GM10248 (cell line): ENCODE data around the gene SETD1B.

Experiments used
- CTCF ChIA-PET: fragments of 300-600 bp; sonication (Branson Sonifier 250); formaldehyde crosslinking; extraction: SDS; loops from one replicate; lab custom pipeline; 2021; ENCODE audit warnings: antibody characterized with exemption; lab: Yijun Ruan, JAX
- POLR2A ChIA-PET: fragments of 350-650 bp; sonication (Branson Sonifier 250); formaldehyde crosslinking; extraction: SDS; loops from one replicate; lab custom pipeline; 2020; ENCODE audit warnings: antibody characterized with exemption; lab: Yijun Ruan, JAX
- DNase-seq: peaks from one replicate; pipeline ENCODE4 v3.0.0; 2012; ENCODE audit errors: extremely low spot score
- CTCF ChIP-seq: IDR thresholded peaks from 2 replicates; pipeline ENCODE4 v1.5.1; 2012; ENCODE audit warnings: mild to moderate bottlenecking, low read depth; ENCODE audit errors: extremely low read depth, missing control alignments, control extremely low read depth

Gene SETD1B

GRCh38 chr12:121793838-121794533, 9.8 kb upstream of the SETD1B start:
- peak; percentile 88 for DNase-seq
- CTCF ChIA-PET: interaction anchor here (0.5 to 14.7 kb wide), 94 partner anchors 14 to 676 kb away, joined by 3 to 565 read pairs (median 4); partner anchors contain the start of genes CFAP251, HPD, MORN3 and ORAI1
- POLR2A ChIA-PET: interaction anchor here (0.5 to 3.8 kb wide), 8 partner anchors 9 to 1414 kb away, joined by 3 to 22 read pairs (median 4); partner anchors contain the start of gene PSMD9
- peak; percentile 100 for TF ChIP-seq CTCF

- ChIA-PET POLR2A (interaction anchor here (0.5 to 3.8 kb wide), 9 partner anchors 8 to 1413 kb away, joined by 3 to 22 read pairs (median 4); partner anchors contain the start of gene PSMD9), CTCF (interaction anchor here (0.5 to 14.7 kb wide), 92 partner anchors 13 to 676 kb away, joined by 3 to 565 read pairs (median 4); partner anchors contain the start of genes CFAP251, HPD, MORN3 and ORAI1)
- DNase-seq: no peak
- TF ChIP-seq CTCF: no peak
Measured at GRCh38 chr12:121794534-121795033, 9.2 kb upstream of the SETD1B start.

- DNase-seq: peak; percentile 77
- peak; percentile 98 for TF ChIP-seq CTCF
- POLR2A ChIA-PET: interaction anchor here (0.5 to 3.8 kb wide), 6 partner anchors 13 to 1223 kb away, joined by 3 to 22 read pairs (median 4); partner anchors contain the start of gene PSMD9
- CTCF ChIA-PET: interaction anchor here (0.9 to 14.7 kb wide), 58 partner anchors 13 to 445 kb away, joined by 3 to 565 read pairs (median 6); partner anchors contain the start of genes CFAP251, HPD, MORN3 and PSMD9
Measured at GRCh38 chr12:121795034-121795968, 8.5 kb upstream of the SETD1B start.

- no peak for DNase-seq
- POLR2A ChIA-PET: interaction anchor here (0.6 to 3.8 kb wide), 3 partner anchors 14 to 238 kb away, joined by 4 to 22 read pairs (median 13); no protein-coding TSS in a partner anchor
Measured at GRCh38 chr12:121796855-121797751, 6.7 kb upstream of the SETD1B start.

More at GRCh38 chr12:121796855-121797751, 6.7 kb upstream of the SETD1B start:
- TF ChIP-seq CTCF: no peak
- CTCF ChIA-PET: interaction anchor here (1.0 to 14.7 kb wide), 8 partner anchors 11 to 245 kb away, joined by 3 to 565 read pairs (median 56); partner anchors contain the start of genes PSMD9, SETD1B and TMEM120B
